Mucosa of rectum (tissue), 2 donors: Measurements from ENCODE around the gene NIT1.
A peak's percentile ranks its signal among the peaks of the same experiment; 100 is the strongest.
"Not testable (repeated sequence)": the region's sequence is repeated elsewhere in the genome, so short reads cannot be mapped to it uniquely, and the experiment has no call there.

Source experiments
- H3K27ac ChIP-seq, 2 donors: one replicate each; pipeline ENCODE4 v1.7.0; 2013; ENCODE audit warnings: inconsistent platforms in 2 of 2, low read depth in 2 of 2, low read length in 2 of 2
- H3K27me3 ChIP-seq, 2 donors: one replicate each; pipeline ENCODE4 v1.7.0; 2013; ENCODE audit warnings: low read length in 2 of 2; ENCODE audit not compliant: control insufficient read depth in 2 of 2, insufficient read depth in 2 of 2
- H3K36me3 ChIP-seq, 2 donors: one replicate each; pipeline ENCODE4 v1.7.0; 2013; ENCODE audit warnings: low read length in 2 of 2; ENCODE audit not compliant: control insufficient read depth in 2 of 2, insufficient read depth in 2 of 2
- H3K4me1 ChIP-seq, 2 donors: one replicate each; pipeline ENCODE4 v1.7.0; 2013; ENCODE audit warnings: low read length in 2 of 2, mild to moderate bottlenecking in 1 of 2; ENCODE audit not compliant: control insufficient read depth in 2 of 2, insufficient read depth in 2 of 2
- H3K4me3 ChIP-seq, 2 donors: one replicate each; pipeline ENCODE4 v1.7.0; 2013; ENCODE audit warnings: low read length in 2 of 2
- H3K9ac ChIP-seq, 2 donors: one replicate each; pipeline ENCODE4 v1.7.0; 2013; ENCODE audit warnings: low read length in 2 of 2, low read depth in 1 of 2, mild to moderate bottlenecking in 1 of 2
- H3K9me3 ChIP-seq, 2 donors: one replicate each; pipeline ENCODE4 v1.7.0; 2013; ENCODE audit warnings: low read length in 2 of 2; ENCODE audit not compliant: control insufficient read depth in 2 of 2
- donor health status: healthy.
- donor health status: Normal muscosa, but diverticular disease.

The NIT1 gene

GRCh38 chr1:161113915-161114314, 4.0 kb upstream of the NIT1 start:
- H3K9ac ChIP-seq: no peak overlapping the region
- H3K27ac ChIP-seq: no peak overlapping the region

GRCh38 chr1:161114556-161114955, 3.3 kb upstream of the NIT1 start:
- peaks cover 21 to 23% of the 10 kb centered on the region in 2 donors for H3K4me1 ChIP-seq
- H3K9ac ChIP-seq: no peak overlapping the region
- H3K27me3 ChIP-seq: no peaks in the 10 kb centered on the region
- H3K9me3 ChIP-seq: no peaks in the 10 kb centered on the region
- no peak overlapping the region for H3K27ac ChIP-seq
- H3K36me3 ChIP-seq: peaks cover 0 to 3% of the 10 kb centered on the region in 2 donors
- no peak overlapping the region for H3K4me3 ChIP-seq

More at GRCh38 chr1:161113915-161114314, 4.0 kb upstream of the NIT1 start:
- Histone ChIP-seq H3K9me3 (no peaks in the 10 kb centered on the region), H3K4me3 (no peak overlapping the region), H3K36me3 (peaks cover 0 to 10% of the 10 kb centered on the region in 2 donors), H3K27me3 (no peaks in the 10 kb centered on the region), H3K4me1 (peaks cover 15 to 16% of the 10 kb centered on the region in 2 donors)

GRCh38 chr1:161115132-161115711, 2.7 kb upstream of the NIT1 start:
- peaks cover 28% of the 10 kb centered on the region in 2 donors for H3K4me1 ChIP-seq

GRCh38 chr1:161115961-161116360, 1.9 kb upstream of the NIT1 start:
- not testable (repeated sequence) for H3K9ac ChIP-seq, H3K4me3 ChIP-seq
- peaks cover 8 to 11% of the 10 kb centered on the region in 2 donors for H3K36me3 ChIP-seq

More at GRCh38 chr1:161115132-161115711, 2.7 kb upstream of the NIT1 start:
- Histone ChIP-seq H3K4me3 (no peak overlapping the region), H3K9me3 (no peaks in the 10 kb centered on the region), H3K36me3 (peaks cover 1 to 5% of the 10 kb centered on the region in 2 donors), H3K27me3 (no peaks in the 10 kb centered on the region), H3K9ac (no peak overlapping the region), H3K27ac (no peak overlapping the region)

GRCh38 chr1:161119092-161119903, 1.4 kb downstream of the NIT1 start:
- Histone ChIP-seq H3K27ac (peak overlapping the region; percentile 94 to 96), H3K36me3 (peaks cover 36 to 42% of the 10 kb centered on the region in 2 donors), H3K27me3 (no peaks in the 10 kb centered on the region), H3K4me3 (peak overlapping the region; percentile 76 to 98), H3K4me1 (peaks cover 27 to 28% of the 10 kb centered on the region in 2 donors), H3K9me3 (no peaks in the 10 kb centered on the region), H3K9ac (peak overlapping the region; percentile 80 to 94)

More at GRCh38 chr1:161115961-161116360, 1.9 kb upstream of the NIT1 start:
- not testable (repeated sequence) for H3K9me3 ChIP-seq, H3K27me3 ChIP-seq, H3K27ac ChIP-seq
- peaks cover 28 to 29% of the 10 kb centered on the region in 2 donors for H3K4me1 ChIP-seq

- H3K4me3 ChIP-seq: no peak overlapping the region
- no peaks in the 10 kb centered on the region for H3K27me3 ChIP-seq
- peaks cover 43 to 51% of the 10 kb centered on the region in 2 donors for H3K36me3 ChIP-seq
- no peak overlapping the region for H3K27ac ChIP-seq
- H3K9ac ChIP-seq: no peak overlapping the region
- no peaks in the 10 kb centered on the region for H3K9me3 ChIP-seq
- peaks cover 27 to 28% of the 10 kb centered on the region in 2 donors for H3K4me1 ChIP-seq
Measured at GRCh38 chr1:161121042-161121650, 3.2 kb downstream of the NIT1 start.

- peaks cover 46 to 55% of the 10 kb centered on the region in 2 donors for H3K36me3 ChIP-seq
- no peak overlapping the region for H3K9ac ChIP-seq
- no peak overlapping the region for H3K4me3 ChIP-seq
Measured at GRCh38 chr1:161121834-161122233, 3.9 kb downstream of the NIT1 start.

GRCh38 chr1:161122967-161123366, 5.1 kb downstream of the NIT1 start:
- Histone ChIP-seq H3K4me1 (peaks cover 16 to 23% of the 10 kb centered on the region in 2 donors), H3K9ac (no peak overlapping the region), H3K4me3 (no peak overlapping the region), H3K27me3 (no peaks in the 10 kb centered on the region), H3K36me3 (peaks cover 55 to 59% of the 10 kb centered on the region in 2 donors), H3K9me3 (no peaks in the 10 kb centered on the region), H3K27ac (no peak overlapping the region)

More at GRCh38 chr1:161121834-161122233, 3.9 kb downstream of the NIT1 start:
- Histone ChIP-seq H3K4me1 (peaks cover 23 to 24% of the 10 kb centered on the region in 2 donors), H3K9me3 (no peaks in the 10 kb centered on the region), H3K27me3 (no peaks in the 10 kb centered on the region), H3K27ac (no peak overlapping the region)

- Histone ChIP-seq H3K4me3 (no peak overlapping the region), H3K9ac (no peak overlapping the region), H3K36me3 (peaks cover 42 to 44% of the 10 kb centered on the region in 2 donors)
Measured at GRCh38 chr1:161127649-161128048, 9.7 kb downstream of the NIT1 start.

More at GRCh38 chr1:161127649-161128048, 9.7 kb downstream of the NIT1 start:
- Histone ChIP-seq H3K27ac (no peak overlapping the region), H3K4me1 (peaks cover 8 to 11% of the 10 kb centered on the region in 2 donors), H3K9me3 (no peaks in the 10 kb centered on the region), H3K27me3 (no peaks in the 10 kb centered on the region)
